ENCODE data around the gene AIMP1. TPM values are rescaled to one million over a fixed set of nuclear protein-coding genes. Genes with fewer than 3 reads are reported as not detected.

The AIMP1 gene
- polyA plus RNA-seq, 3 donors: 15.2 to 65.6 (median 56.1) TPM

GRCh38 chr4:106325800-106326199 is 9.4 kb downstream of the AIMP1 start:
- Histone ChIP-seq H3K79me2 (ENCODE audit: insufficient read depth, low read length) (peaks cover 23% of the 10 kb centered on the region), H2AFZ (ENCODE audit: insufficient read depth, low read depth, low read length, poor library complexity, severe bottlenecking) (no peak overlapping the region), H3K4me1 (ENCODE audit: control insufficient read depth in 1 of 2, insufficient read depth in 2 of 2, low read length in 2 of 2) (no peaks in the 10 kb centered on the region), H3K27ac (ENCODE audit: low read depth in 1 of 2, low read length in 2 of 2) (no peak overlapping the region), H3K36me3 (replicated peaks in 1 of 2; ENCODE audit: control insufficient read depth in 1 of 2, insufficient read depth in 2 of 2, low read length in 2 of 2) (peaks cover 56 to 67% of the 10 kb centered on the region in 2 donors), H3K9ac (ENCODE audit: insufficient read depth, low read length, poor library complexity, severe bottlenecking) (no peak overlapping the region), H4K20me1 (ENCODE audit: insufficient read depth, low read length) (no peaks in the 10 kb centered on the region), H3K27me3 (ENCODE audit: control insufficient read depth in 2 of 2, insufficient read depth in 2 of 2, low read length in 2 of 2) (no peaks in the 10 kb centered on the region), H3K4me3 (replicated peaks in 1 of 3; ENCODE audit: low read depth in 2 of 3, low read length in 3 of 3) (no peak overlapping the region), H3K9me3 (replicated peaks in 1 of 2; ENCODE audit: control insufficient read depth in 1 of 2, insufficient read depth in 1 of 2, low read length in 2 of 2) (no peaks in the 10 kb centered on the region), H3K4me2 (replicated peaks; ENCODE audit: extremely low read depth, low read length, poor library complexity, severe bottlenecking) (no peak overlapping the region)
- H3K9me3 Mint-ChIP-seq: peaks cover 0 to 4% (median under 1%) of the 10 kb centered on the region in 7 donors
- no peaks in the 10 kb centered on the region for H3K27me3 Mint-ChIP-seq (ENCODE audit: low read depth in 3 of 3)
- intact Hi-C loops (cut with micrococcal nuclease): no loop called here
- no peak overlapping the region for H3K27ac Mint-ChIP-seq
- no peak for TF ChIP-seq CTCF (IDR thresholded peaks at IDR 0.05)
- peaks cover 1% of the 10 kb centered on the region for H3K4me1 Mint-ChIP-seq
- H3K36me3 Mint-ChIP-seq: peaks cover 48 to 51% of the 10 kb centered on the region in 2 donors
- H3K4me3 Mint-ChIP-seq: no peak overlapping the region
- no peak for DNase-seq

- H3K36me3 Mint-ChIP-seq: peaks cover 64 to 68% of the 10 kb centered on the region in 2 donors
- H3K4me2 ChIP-seq (replicated peaks; ENCODE audit: extremely low read depth, low read length, poor library complexity, severe bottlenecking): no peak overlapping the region
- TF ChIP-seq CTCF (IDR thresholded peaks at IDR 0.05): peak; percentile 71
- DNase-seq: no peak
- H3K4me3 Mint-ChIP-seq: no peak overlapping the region
- H3K4me1 ChIP-seq (ENCODE audit: control insufficient read depth in 1 of 2, insufficient read depth in 2 of 2, low read length in 2 of 2): no peaks in the 10 kb centered on the region
- WGBS (ENCODE audit: insufficient coverage): no CpG with 5 or more reads among the region's 1 CpG
- no peak overlapping the region for H3K9ac ChIP-seq (ENCODE audit: insufficient read depth, low read length, poor library complexity, severe bottlenecking)
- H3K9me3 Mint-ChIP-seq: no peaks in the 10 kb centered on the region
- H3K4me1 Mint-ChIP-seq: no peaks in the 10 kb centered on the region
- no peak overlapping the region for H3K4me3 ChIP-seq (replicated peaks in 1 of 3; ENCODE audit: low read depth in 2 of 3, low read length in 3 of 3)
- H3K27ac ChIP-seq (ENCODE audit: low read depth in 1 of 2, low read length in 2 of 2): peak overlapping the region in 1 of 2 donors; percentile 2
- no peak overlapping the region for H2AFZ ChIP-seq (ENCODE audit: insufficient read depth, low read depth, low read length, poor library complexity, severe bottlenecking)
- H3K27me3 ChIP-seq (ENCODE audit: control insufficient read depth in 2 of 2, insufficient read depth in 2 of 2, low read length in 2 of 2): no peaks in the 10 kb centered on the region
- intact Hi-C loops (cut with micrococcal nuclease): no loop called here
- H3K36me3 ChIP-seq (replicated peaks in 1 of 2; ENCODE audit: control insufficient read depth in 1 of 2, insufficient read depth in 2 of 2, low read length in 2 of 2): peaks cover 86 to 93% of the 10 kb centered on the region in 2 donors
- no peaks in the 10 kb centered on the region for H4K20me1 ChIP-seq (ENCODE audit: insufficient read depth, low read length)
- no peaks in the 10 kb centered on the region for H3K9me3 ChIP-seq (replicated peaks in 1 of 2; ENCODE audit: control insufficient read depth in 1 of 2, insufficient read depth in 1 of 2, low read length in 2 of 2)
- H3K27ac Mint-ChIP-seq: no peak overlapping the region
- peaks cover 3% of the 10 kb centered on the region for H3K79me2 ChIP-seq (ENCODE audit: insufficient read depth, low read length)
- no peaks in the 10 kb centered on the region for H3K27me3 Mint-ChIP-seq (ENCODE audit: low read depth in 3 of 3)
These were observed 12.8 kb downstream of the AIMP1 start for GRCh38 chr4:106329041-106329618.

All from CD14-positive monocyte (primary cell).